GM19043 (cell line): ENCODE results near the gene ARHGAP40.

Experiments used
- ATAC-seq: cut with Tn5 transposase; IDR thresholded peaks from one replicate; pipeline ENCODE4 v1.9.1; 2021; ENCODE audit warnings: low read depth; ENCODE audit not compliant: unreplicated experiment

Gene ARHGAP40

GRCh38 chr20:38601216-38602184 lies at the start of gene ARHGAP40:
ARHGAP40 (plus strand) TSS chr20:38601809.
- no peak for ATAC-seq

DNA sequence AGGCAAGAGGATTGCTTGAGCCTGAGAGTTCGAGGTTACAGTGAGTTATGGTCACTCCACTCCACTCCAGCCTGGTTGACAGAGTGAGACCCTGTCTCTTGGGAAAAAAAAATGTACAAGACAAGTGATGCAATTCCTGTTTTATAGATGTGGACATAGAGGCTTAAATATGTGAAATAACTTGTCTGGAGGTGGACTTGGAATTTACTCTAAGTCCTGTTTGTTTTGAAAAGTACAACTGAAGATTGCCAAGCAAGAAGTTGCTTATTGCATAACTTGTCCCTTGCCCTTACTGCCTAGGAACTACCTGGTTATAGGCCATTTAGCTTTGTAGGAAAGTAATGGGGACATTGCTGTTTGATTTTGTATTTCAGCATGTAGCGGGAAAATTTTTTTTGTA lies 46.6 kb upstream of the ARHGAP40 start:
- ATAC-seq, result no peak

- no peak for ATAC-seq
Observed at GRCh38 chr20:38555395-38555794, 46.2 kb upstream of the ARHGAP40 start.

GRCh38 chr20:38557174-38557573 lies 44.4 kb upstream of the ARHGAP40 start:
- ATAC-seq, result no peak

DNA sequence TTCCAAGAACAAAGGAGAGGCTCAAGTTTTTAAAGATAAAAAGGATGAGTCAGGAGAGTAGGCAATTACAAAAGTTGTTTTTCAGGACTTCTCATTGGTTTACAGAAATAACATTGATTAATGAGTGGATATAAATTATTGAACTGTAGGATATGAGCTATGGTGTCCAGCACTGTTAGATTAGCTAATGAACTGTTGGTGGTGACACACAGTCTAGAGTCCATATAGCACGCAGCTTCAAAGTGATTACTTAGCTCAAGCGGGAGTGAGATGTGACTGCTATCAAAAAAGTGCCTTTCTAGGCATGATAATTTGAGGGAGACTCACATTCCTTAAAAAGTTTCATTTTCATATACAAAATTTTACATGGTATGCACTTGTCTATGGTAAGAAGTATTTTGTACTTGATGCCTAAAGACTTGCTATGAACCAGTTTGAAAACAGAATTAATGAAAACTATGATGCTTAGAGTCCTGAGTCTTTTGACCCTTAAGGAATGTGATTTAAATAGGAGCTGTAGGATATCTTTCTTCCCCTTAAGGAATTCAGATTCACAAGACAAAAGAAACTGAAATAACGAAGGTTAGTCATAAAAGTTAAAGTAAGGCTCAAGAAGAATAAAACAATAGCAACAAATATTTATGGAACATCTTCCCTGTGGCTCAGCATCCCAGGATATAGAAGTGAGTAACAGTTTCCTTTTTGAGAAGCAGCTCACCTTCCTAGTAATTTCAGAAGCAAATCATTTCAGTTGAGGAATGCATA lies 42.8 kb upstream of the ARHGAP40 start:
- ATAC-seq, result no peak

DNA sequence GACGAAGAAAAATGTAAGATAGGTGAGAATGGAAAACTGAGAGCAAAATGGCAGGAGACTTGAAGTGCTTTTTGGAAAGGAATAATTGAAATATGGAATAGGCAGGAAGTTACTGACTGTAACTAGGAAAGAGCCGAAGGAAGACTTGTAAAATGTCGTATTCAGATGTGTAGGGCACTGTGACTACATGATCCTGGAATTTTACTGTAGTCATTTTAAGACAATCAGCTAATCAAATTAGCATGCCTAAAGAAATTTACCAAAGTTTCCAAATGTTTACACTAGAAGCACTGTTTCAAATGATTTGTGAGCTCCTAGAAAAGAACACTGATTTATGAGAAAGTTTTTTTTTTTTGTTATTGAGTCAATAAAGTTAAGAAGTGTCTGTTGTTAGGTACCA lies 41.8 kb upstream of the ARHGAP40 start:
- ATAC-seq, result no peak

GRCh38 chr20:38563802-38564431 lies 37.7 kb upstream of the ARHGAP40 start:
- no peak for ATAC-seq

GRCh38 chr20:38564680-38565079 lies 36.9 kb upstream of the ARHGAP40 start:
- ATAC-seq, result no peak

GRCh38 chr20:38566036-38566598 lies 35.5 kb upstream of the ARHGAP40 start:
- ATAC-seq, result no peak

DNA sequence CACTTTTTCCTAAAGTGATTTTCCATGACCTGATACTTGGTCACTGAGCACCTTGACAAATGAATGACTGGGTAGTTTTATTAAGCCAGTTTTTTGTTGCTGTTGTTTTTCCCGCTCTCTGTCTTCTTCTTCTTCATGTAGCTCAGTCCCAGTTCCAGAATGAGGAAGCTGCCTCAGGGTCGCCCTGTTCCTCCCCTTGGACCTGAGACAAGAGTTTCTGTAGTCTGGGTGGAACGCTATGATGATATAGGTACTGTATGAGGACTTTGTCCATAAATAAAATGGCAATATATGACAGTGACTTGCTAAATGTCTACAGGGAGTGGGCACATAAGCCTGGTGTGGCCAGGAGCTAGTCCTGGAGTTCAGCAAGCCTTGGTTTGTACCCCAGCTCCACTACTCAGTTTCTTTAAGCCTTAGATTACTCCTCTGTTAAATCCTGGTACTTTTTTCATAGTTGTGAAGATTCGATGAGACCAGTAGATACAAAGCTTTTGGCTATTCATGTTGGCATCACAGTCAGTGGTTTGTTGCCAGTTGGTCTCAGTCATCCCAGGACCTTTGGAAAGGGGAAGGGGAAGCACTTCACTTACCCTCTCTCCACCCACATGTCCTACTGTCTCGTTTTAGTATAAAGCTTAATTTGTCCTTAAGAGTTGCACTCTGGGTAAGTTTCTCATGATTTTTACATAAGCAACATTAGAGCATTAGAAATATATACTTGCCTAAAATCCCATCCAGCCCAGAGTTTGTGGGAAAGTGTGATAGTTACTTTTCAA lies 31.7 kb upstream of the ARHGAP40 start:
- ATAC-seq, result no peak

DNA sequence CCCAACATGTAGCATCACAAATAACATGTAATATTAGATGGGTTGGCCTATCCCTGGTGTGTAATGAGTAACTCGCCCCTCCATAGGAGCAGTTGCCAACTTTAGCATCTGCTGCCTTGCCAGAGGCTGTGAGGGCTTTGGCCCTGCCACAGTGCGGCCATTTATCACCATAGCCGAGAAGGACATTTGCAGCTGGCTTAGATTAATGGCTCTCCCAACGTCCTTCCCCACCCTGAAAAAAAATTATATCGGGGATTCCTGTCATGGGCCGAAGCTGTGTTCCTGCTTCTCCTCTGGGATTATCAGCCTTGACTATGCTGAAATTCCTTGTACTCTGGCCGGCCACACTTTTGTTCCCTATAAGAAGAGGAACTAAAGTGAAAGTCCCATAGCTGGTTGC lies 28.2 kb upstream of the ARHGAP40 start:
- no peak for ATAC-seq

GRCh38 chr20:38579219-38579910 lies 22.2 kb upstream of the ARHGAP40 start:
- ATAC-seq, result no peak

- ATAC-seq, result no peak
Observed at GRCh38 chr20:38579921-38580320, 21.7 kb upstream of the ARHGAP40 start.

DNA sequence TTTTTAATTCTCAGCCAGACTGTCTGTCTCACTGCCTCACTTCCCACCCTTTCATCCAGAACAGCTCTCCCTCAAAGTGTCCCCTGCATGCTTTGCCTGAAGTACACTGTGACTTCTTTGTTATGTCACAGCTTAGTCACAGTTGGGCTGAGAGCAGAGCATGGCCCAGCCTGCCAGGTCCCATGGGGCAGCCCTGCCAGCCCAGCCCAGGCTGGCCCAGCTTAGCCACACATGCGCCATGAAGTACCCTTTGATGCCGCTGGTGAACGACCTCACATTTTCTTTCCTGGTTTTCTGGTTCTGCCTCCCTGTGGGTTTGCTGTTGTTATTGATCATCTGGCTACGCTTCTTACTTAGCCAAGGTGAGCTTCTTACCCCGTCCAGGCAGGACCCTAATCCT lies 20.6 kb upstream of the ARHGAP40 start, which contains the start of gene ADIG:
TSS of gene ADIG (plus strand) at position 185 of the 400 bp plus-strand sequence. CDS start at position 239, 54 bp downstream.
- ATAC-seq, result no peak

- no peak for ATAC-seq
Observed at GRCh38 chr20:38581830-38582358, 19.7 kb upstream of the ARHGAP40 start.

- no peak for ATAC-seq
Observed at GRCh38 chr20:38583306-38583705, 18.3 kb upstream of the ARHGAP40 start.

- ATAC-seq, result no peak
Observed at GRCh38 chr20:38584099-38584763, 17.4 kb upstream of the ARHGAP40 start.

DNA sequence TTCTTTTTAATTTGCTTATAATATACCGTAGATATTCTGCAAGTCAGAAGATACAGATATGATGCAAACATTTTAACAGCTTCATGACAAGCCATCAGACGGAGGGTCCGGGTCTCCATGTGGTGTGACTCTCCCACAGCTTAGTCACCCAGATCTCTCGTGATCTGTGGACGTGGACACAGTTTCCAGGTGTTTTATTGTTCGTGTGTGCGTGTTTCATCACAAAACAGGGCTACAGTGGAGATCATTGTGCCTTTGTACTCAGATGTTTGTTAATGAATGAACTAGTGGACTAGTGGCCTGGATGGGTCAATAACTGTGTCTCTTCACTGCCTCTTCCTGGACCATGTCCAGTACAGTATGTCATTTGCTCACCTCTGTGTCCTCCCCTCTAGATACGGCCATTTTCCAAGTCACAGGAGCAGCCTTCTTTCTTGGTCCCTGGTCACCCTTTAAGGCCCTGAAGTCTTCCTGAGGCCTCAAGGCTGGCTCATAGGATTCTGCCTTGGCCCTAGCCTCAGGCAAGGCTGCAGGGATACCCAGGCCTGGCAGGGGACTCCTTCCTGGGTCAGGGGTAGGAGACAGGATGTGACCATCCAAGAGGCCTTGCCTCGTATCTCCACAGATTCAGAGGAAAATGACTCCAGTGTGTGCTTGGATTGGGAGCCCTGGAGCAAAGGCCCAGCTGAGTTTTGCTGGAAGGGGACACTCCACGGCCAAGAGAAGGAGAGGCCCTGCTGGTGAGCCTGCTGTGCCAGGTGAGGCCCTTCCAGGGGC lies 16.0 kb upstream of the ARHGAP40 start:
- ATAC-seq, result no peak
